HG03558 (cell line): ENCODE data around the gene GPR3.
A peak's percentile ranks its signal among the peaks of the same experiment; 100 is the strongest.

Source experiments
- ATAC-seq: cut with Tn5 transposase; IDR thresholded peaks from one replicate; pipeline ENCODE4 v1.9.1; 2021; ENCODE audit warnings: moderate number of reproducible peaks; ENCODE audit not compliant: unreplicated experiment; ENCODE audit errors: extremely low read depth

Gene GPR3

GRCh38 chr1:27392096-27392777, at the start of gene GPR3:
TSS of gene GPR3 (plus strand) at chr1:27392622. CDS start at chr1:27393799, 1,177 bp downstream.
- peak; percentile 57 for ATAC-seq

GRCh38 chr1:27342778-27343638, 49.4 kb upstream of the GPR3 start:
- ATAC-seq = no peak

- ATAC-seq = no peak
Observed at GRCh38 chr1:27343639-27344025, 48.8 kb upstream of the GPR3 start.

- no peak for ATAC-seq
Observed at GRCh38 chr1:27345272-27345671, 47.1 kb upstream of the GPR3 start.

- ATAC-seq = no peak
Observed at GRCh38 chr1:27346357-27346756, 46.1 kb upstream of the GPR3 start.

GRCh38 chr1:27346991-27347624, 45.3 kb upstream of the GPR3 start:
- ATAC-seq = no peak

GRCh38 chr1:27348861-27349783, 43.3 kb upstream of the GPR3 start:
- ATAC-seq = no peak

- no peak for ATAC-seq
Observed at GRCh38 chr1:27349784-27350662, 42.4 kb upstream of the GPR3 start.

- ATAC-seq = no peak
Observed at GRCh38 chr1:27350663-27351540, 41.5 kb upstream of the GPR3 start.

GRCh38 chr1:27351541-27352107, 40.8 kb upstream of the GPR3 start:
- ATAC-seq = no peak

GRCh38 chr1:27353166-27353565, 39.3 kb upstream of the GPR3 start:
- no peak for ATAC-seq

GRCh38 chr1:27353629-27354028, 38.8 kb upstream of the GPR3 start:
- no peak for ATAC-seq

GRCh38 chr1:27355683-27356082, 36.7 kb upstream of the GPR3 start:
- ATAC-seq = no peak

- no peak for ATAC-seq
Observed at GRCh38 chr1:27356277-27356618, 36.2 kb upstream of the GPR3 start.

- ATAC-seq = no peak
Observed at GRCh38 chr1:27356619-27357280, 35.7 kb upstream of the GPR3 start.

- no peak for ATAC-seq
Observed at GRCh38 chr1:27357281-27358037, 35.0 kb upstream of the GPR3 start.
